Measurements from ENCODE around the gene DBP.

GRCh38 chr19:48654299-48655059, 17.3 kb upstream of the DBP start:
- no peak for TF ChIP-seq CTCF (IDR thresholded peaks at IDR 0.05)
- no peak for TF ChIP-seq POLR2A (IDR thresholded peaks at IDR 0.05)

Measured in ovary (tissue), 3 donors.